ENCODE results near the gene CHIC2.

Gene CHIC2

GRCh38 chr4:53967986-53968385 lies 96.4 kb downstream of the CHIC2 start:
- Histone ChIP-seq H2AFZ (ENCODE audit: low read depth, low read length) (no peak overlapping the region), H3K27ac (ENCODE audit: low read length) (no peak overlapping the region), H3K4me2 (ENCODE audit: insufficient read depth, low read length) (no peak overlapping the region), H3K4me1 (ENCODE audit: insufficient read depth, low read length) (no peaks in the 10 kb centered on the region), H3K36me3 (ENCODE audit: insufficient read depth, low read length) (no peaks in the 10 kb centered on the region), H3K9ac (ENCODE audit: low read depth, low read length) (no peak overlapping the region), H4K20me1 (ENCODE audit: insufficient read depth, low read length) (no peaks in the 10 kb centered on the region), H3K4me3 (ENCODE audit: low read depth in 1 of 2, low read length in 2 of 2) (no peak overlapping the region), H3K27me3 (ENCODE audit: insufficient read depth, low read length, poor library complexity) (no peaks in the 10 kb centered on the region), H3K9me3 (ENCODE audit: insufficient read depth, low read length, severe bottlenecking) (no peaks in the 10 kb centered on the region), H3K79me2 (ENCODE audit: insufficient read depth, low read length) (no peaks in the 10 kb centered on the region)
- no peak for TF ChIP-seq EZH2 (IDR thresholded peaks at IDR 0.05; ENCODE audit: borderline replicate concordance, low read depth, low read length, severe bottlenecking)
- TF ChIP-seq, protein P1, sequence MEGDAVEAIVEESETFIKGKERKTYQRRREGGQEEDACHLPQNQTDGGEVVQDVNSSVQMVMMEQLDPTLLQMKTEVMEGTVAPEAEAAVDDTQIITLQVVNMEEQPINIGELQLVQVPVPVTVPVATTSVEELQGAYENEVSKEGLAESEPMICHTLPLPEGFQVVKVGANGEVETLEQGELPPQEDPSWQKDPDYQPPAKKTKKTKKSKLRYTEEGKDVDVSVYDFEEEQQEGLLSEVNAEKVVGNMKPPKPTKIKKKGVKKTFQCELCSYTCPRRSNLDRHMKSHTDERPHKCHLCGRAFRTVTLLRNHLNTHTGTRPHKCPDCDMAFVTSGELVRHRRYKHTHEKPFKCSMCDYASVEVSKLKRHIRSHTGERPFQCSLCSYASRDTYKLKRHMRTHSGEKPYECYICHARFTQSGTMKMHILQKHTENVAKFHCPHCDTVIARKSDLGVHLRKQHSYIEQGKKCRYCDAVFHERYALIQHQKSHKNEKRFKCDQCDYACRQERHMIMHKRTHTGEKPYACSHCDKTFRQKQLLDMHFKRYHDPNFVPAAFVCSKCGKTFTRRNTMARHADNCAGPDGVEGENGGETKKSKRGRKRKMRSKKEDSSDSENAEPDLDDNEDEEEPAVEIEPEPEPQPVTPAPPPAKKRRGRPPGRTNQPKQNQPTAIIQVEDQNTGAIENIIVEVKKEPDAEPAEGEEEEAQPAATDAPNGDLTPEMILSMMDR (IDR thresholded peaks at IDR 0.05; ENCODE audit: borderline replicate concordance, extremely low read depth, low read length, poor library complexity, severe bottlenecking) = no peak
- DNase-seq (no peak), ATAC-seq (ENCODE audit: insufficient read depth, low read depth) (no peak)

DNA sequence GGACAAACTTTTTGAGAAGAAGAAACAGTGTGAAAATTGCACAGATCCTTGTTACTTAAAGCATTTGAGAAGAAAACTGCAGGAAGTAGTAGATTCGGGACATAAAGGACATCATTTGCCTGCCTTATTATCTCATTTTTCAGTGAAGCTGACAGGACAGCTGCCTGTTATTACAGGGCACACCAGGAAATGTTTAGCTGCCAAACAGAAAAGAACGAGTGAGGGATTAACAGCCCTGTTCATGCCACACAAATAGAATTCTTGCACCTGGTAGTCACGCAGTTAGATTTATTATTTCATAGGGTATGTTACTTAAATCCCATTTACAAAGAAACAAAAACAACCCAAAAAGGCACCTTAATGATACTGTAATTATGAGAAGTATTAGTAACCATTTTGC lies 100.6 kb downstream of the CHIC2 start:
- Histone ChIP-seq H3K36me3 (ENCODE audit: insufficient read depth, low read length) (no peaks in the 10 kb centered on the region), H3K4me2 (ENCODE audit: insufficient read depth, low read length) (no peak overlapping the region), H3K79me2 (ENCODE audit: insufficient read depth, low read length) (no peaks in the 10 kb centered on the region), H3K9me3 (ENCODE audit: insufficient read depth, low read length, severe bottlenecking) (no peaks in the 10 kb centered on the region), H2AFZ (ENCODE audit: low read depth, low read length) (no peak overlapping the region), H3K27ac (ENCODE audit: low read length) (no peak overlapping the region), H3K4me1 (ENCODE audit: insufficient read depth, low read length) (no peaks in the 10 kb centered on the region), H3K4me3 (ENCODE audit: low read depth in 1 of 2, low read length in 2 of 2) (no peak overlapping the region), H3K9ac (ENCODE audit: low read depth, low read length) (no peak overlapping the region), H4K20me1 (ENCODE audit: insufficient read depth, low read length) (no peaks in the 10 kb centered on the region), H3K27me3 (ENCODE audit: insufficient read depth, low read length, poor library complexity) (no peaks in the 10 kb centered on the region)
- DNase-seq (no peak), ATAC-seq (ENCODE audit: insufficient read depth, low read depth) (no peak)
- TF ChIP-seq, protein P1 (IDR thresholded peaks at IDR 0.05; ENCODE audit: borderline replicate concordance, extremely low read depth, low read length, poor library complexity, severe bottlenecking) = no peak
- TF ChIP-seq EZH2 (IDR thresholded peaks at IDR 0.05; ENCODE audit: borderline replicate concordance, low read depth, low read length, severe bottlenecking) = no peak

GRCh38 chr4:53963336-53963735 lies 101.1 kb downstream of the CHIC2 start:
- no peaks in the 10 kb centered on the region for H3K79me2 ChIP-seq (ENCODE audit: insufficient read depth, low read length)
- no peak for ATAC-seq (ENCODE audit: insufficient read depth, low read depth)
- no peaks in the 10 kb centered on the region for H3K36me3 ChIP-seq (ENCODE audit: insufficient read depth, low read length)
- H3K9me3 ChIP-seq (ENCODE audit: insufficient read depth, low read length, severe bottlenecking) = no peaks in the 10 kb centered on the region
- H2AFZ ChIP-seq (ENCODE audit: low read depth, low read length) = no peak overlapping the region
- H3K27me3 ChIP-seq (ENCODE audit: insufficient read depth, low read length, poor library complexity) = no peaks in the 10 kb centered on the region
- H3K4me1 ChIP-seq (ENCODE audit: insufficient read depth, low read length) = no peaks in the 10 kb centered on the region
- H3K4me3 ChIP-seq (ENCODE audit: low read depth in 1 of 2, low read length in 2 of 2) = no peak overlapping the region
- H3K27ac ChIP-seq (ENCODE audit: low read length) = no peak overlapping the region
- TF ChIP-seq, protein P1 (IDR thresholded peaks at IDR 0.05; ENCODE audit: borderline replicate concordance, extremely low read depth, low read length, poor library complexity, severe bottlenecking) = no peak
- TF ChIP-seq EZH2 (IDR thresholded peaks at IDR 0.05; ENCODE audit: borderline replicate concordance, low read depth, low read length, severe bottlenecking) = no peak
- no peak overlapping the region for H3K9ac ChIP-seq (ENCODE audit: low read depth, low read length)
- H3K4me2 ChIP-seq (ENCODE audit: insufficient read depth, low read length) = no peak overlapping the region
- DNase-seq = no peak
- no peaks in the 10 kb centered on the region for H4K20me1 ChIP-seq (ENCODE audit: insufficient read depth, low read length)
